ENCODE data around the gene HIPK2. TPM values are rescaled to one million over a fixed set of nuclear protein-coding genes. Genes with fewer than 3 reads are reported as not detected.

The HIPK2 gene
- total RNA-seq, 1 donor from 2014 or later: 7.7 TPM

DNA sequence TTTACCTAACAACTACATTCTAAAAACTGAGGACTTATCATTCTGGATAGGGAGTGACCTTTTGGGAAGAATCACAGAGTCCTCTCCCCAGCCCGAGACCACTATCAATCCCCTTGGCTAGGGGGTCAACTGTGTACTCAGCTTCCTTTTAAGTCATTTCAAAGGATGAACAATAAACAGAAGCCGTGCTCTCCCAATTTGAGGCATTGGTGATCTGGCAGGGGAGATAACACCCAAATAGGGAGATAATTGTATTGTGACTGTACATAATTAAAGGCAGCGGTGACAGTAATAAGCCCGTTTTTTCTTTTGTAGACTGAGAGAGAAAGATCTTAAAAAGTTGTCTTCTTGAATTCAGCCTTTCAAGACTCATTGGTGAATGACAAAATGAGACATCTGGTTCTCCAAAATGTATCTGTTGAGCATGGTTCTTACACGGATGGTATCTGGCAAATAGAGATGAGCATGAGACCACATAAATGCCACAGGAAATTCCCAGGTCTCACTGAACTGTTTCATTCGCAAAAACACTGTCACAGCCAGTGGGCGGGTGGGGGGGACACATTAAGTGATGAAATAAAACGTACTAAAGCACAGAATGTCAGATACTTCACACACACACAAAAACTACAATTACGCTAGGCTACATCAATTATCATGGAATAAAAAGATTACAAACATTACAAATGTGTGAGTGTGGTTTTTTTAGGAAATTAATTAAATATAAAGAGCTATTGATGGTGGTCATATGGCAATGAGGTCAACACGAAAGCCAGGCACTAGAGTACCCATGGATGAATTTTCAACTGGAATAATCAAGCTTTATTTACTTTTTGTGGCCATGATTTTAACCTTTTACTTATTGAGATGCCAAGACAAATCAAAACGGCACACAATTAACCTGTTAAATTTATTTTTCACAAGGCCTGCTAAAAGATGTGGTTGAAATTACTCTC lies 108.4 kb downstream of the HIPK2 start:
- DNase-seq: no peak

- no peak for DNase-seq
These were observed 110.4 kb downstream of the HIPK2 start for GRCh38 chr7:139667377-139667776.

- DNase-seq: no peak
These were observed 111.3 kb downstream of the HIPK2 start for GRCh38 chr7:139666501-139666900.

DNA sequence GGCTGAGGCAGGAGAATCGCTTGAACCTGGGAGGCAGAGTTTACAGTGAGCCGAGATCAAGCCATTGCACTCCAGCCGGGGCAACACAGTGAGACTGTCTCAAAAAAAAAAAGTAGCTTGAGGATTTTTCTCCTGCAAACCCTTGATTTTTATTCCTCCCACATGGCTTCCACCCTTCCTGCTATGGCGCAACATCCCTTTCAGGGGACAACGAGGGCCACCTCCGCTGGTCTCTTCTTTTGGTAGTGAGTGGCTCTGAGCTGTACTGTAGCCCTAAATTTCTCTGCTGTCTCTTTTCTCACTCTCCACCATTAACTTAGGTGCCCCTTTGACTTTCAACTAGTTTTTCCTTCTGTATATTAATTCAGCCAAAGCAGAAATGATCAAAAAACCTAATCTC lies 113.4 kb downstream of the HIPK2 start:
- no peak for DNase-seq

DNA sequence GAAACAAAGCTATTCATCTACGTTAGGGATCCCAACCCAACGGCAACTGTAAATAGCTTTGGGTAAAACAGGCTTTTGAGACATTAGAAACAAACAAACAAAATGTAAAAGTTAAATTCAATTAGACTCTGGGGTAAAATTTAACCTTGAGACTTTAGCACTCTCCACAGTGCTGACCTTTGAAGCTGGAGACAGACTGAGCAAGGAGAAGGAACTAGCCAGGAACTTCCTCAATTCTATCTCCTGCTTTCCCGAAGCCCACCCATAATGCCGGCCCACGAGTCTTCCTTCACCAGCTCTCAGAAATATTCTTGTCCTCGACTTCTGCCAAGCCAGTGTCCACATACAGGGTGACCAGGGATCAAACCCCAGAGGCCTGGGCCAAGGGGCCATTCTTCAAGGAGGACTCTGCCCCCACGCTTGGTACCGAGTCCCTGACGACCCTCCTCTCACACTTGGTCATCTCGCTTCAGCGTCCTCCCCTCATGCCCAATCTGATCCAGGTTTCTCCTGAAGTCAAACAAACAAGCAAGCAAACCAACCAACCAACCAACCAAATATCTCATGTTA lies 114.1 kb downstream of the HIPK2 start:
- DNase-seq: no peak

DNA sequence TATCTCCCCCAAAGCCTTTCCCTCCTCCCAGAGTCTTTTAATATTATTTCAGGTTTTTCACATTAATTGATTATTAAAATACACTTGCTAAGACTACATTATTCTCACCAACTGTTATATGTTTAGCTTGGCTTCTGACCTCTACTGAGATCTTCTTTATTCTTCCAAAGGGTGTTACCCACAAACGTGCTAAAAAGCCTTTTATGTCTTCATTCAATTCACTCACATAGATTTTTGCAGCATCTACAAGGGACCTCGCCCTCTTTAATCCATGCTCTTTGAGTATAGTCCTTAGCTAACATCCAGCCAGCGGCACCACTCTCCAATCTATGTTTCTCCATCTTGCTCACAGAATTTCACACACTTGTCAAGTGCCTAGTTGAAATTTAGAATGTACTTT lies 115.9 kb downstream of the HIPK2 start:
- no peak for DNase-seq

- no peak for DNase-seq
These were observed 116.8 kb downstream of the HIPK2 start for GRCh38 chr7:139661043-139661440.

GRCh38 chr7:139660317-139661042 lies 117.3 kb downstream of the HIPK2 start:
- no peak for DNase-seq

- no peak for DNase-seq
These were observed 117.9 kb downstream of the HIPK2 start for GRCh38 chr7:139659922-139660316.

GRCh38 chr7:139658908-139659675 lies 118.7 kb downstream of the HIPK2 start:
- no peak for DNase-seq

- no peak for DNase-seq
These were observed 119.5 kb downstream of the HIPK2 start for GRCh38 chr7:139658296-139658695.

DNA sequence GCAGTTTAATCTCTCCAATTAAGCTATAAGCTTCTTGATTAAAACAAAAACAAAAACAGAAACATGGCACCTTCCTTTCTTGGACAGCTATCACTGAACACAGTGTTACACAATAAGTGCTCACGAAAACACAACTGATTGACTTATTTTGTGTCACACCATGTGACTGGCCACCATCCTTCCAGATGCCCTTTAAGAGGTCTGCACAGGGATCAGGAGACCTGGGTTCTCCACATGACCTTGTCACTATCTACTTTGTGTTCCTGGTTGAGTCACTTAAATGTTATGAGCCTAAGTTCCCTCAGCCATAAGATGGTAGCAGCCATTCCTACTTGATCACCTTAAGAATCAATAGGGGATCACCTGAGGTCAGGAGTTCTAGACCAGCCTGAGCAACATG lies 120.1 kb downstream of the HIPK2 start:
- DNase-seq: no peak

- DNase-seq: no peak
These were observed 121.4 kb downstream of the HIPK2 start for GRCh38 chr7:139656387-139656786.

GRCh38 chr7:139655305-139655704 lies 122.5 kb downstream of the HIPK2 start:
- no peak for DNase-seq

- DNase-seq: no peak
These were observed 123.3 kb downstream of the HIPK2 start for GRCh38 chr7:139654276-139655181.

GRCh38 chr7:139651914-139652313 lies 125.9 kb downstream of the HIPK2 start:
- no peak for DNase-seq

- DNase-seq: no peak
These were observed 126.5 kb downstream of the HIPK2 start for GRCh38 chr7:139651308-139651707.

- DNase-seq: no peak
These were observed 127.2 kb downstream of the HIPK2 start for GRCh38 chr7:139650429-139651100.

DNA sequence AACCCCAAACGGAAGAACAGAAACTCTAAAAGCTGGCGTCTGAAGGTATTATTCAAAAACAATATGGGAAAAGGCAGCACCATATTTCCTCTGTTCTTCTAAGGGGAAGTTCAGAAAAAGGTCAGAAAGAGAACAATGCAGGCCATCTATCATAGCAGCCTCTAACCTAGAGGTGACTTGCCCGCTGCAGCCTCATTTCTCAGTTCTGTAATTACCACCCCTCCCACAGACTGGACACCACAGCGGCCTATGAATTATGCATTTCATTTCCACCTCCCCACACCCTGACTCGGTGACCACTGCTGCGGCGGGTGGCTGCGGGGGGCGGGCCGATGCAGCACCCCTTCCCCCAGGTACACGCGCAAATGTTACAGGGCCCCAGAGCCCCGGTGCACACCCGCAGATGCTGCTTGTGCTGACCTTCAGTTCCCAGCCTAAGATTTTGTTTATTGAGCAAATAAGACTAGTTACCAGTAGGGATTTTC lies 128.8 kb downstream of the HIPK2 start:
- DNase-seq: no peak

DNA sequence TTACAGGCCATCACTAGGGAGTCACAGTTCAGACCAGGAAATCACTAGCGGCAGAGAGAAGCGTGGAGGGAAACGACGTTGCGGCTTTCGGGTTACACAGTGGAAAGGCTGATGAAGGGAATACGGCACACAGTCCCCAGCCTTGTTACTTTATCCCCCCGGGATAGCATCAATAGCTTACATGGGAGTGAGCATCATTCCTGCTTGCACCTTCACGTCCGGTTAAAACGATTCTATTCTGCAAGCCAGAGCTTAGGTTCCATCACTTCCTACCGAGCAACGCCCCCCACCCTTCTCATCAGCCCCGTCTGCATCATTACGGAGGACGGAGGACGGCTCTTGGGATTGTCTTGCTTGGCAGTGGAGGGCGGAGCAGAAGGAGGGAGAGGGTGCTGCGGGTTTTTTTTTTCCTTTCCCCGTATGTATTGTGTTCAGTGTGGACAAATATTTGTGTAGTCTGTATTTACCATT lies 129.4 kb downstream of the HIPK2 start:
- DNase-seq: no peak
